Measurements from ENCODE around the gene MATN1. TPM values are rescaled to one million over a fixed set of nuclear protein-coding genes. Genes with fewer than 3 reads are reported as not detected.

The MATN1 gene
- total RNA-seq, 4 donors from 2014 or later, result 0.98 TPM; not detected in 3

GRCh38 chr1:30694280-30695175 is 28.9 kb downstream of the MATN1 start:
- no peak for DNase-seq (ENCODE audit: low spot score in 2 of 2)
- H3K27me3 ChIP-seq, result peaks cover 4% of the 10 kb centered on the region
- 71% methylated on average over 6 of the region's 8 CpGs for WGBS
- H3K4me1 ChIP-seq, result peaks cover 36% of the 10 kb centered on the region
- no peaks in the 10 kb centered on the region for H3K9me3 ChIP-seq
- no peak for TF ChIP-seq POLR2AphosphoS5 (IDR thresholded peaks at IDR 0.05)
- no peak for TF ChIP-seq POLR2A (IDR thresholded peaks at IDR 0.05)
- no peak for TF ChIP-seq EP300 (IDR thresholded peaks at IDR 0.05)
- no peak for TF ChIP-seq CTCF (IDR thresholded peaks at IDR 0.05)
- no peaks in the 10 kb centered on the region for H3K36me3 ChIP-seq
- H3K4me3 ChIP-seq, result no peak overlapping the region
- no peak overlapping the region for H3K27ac ChIP-seq

GRCh38 chr1:30693822-30694221 is 29.6 kb downstream of the MATN1 start:
- Histone ChIP-seq H3K4me1 (peaks cover 36% of the 10 kb centered on the region), H3K4me3 (no peak overlapping the region), H3K27me3 (peaks cover 4% of the 10 kb centered on the region), H3K27ac (no peak overlapping the region), H3K36me3 (no peaks in the 10 kb centered on the region), H3K9me3 (no peaks in the 10 kb centered on the region)
- 88% methylated on average over 5 of the region's 5 CpGs for WGBS
- TF ChIP-seq CTCF (IDR thresholded peaks at IDR 0.05) (no peak), POLR2A (IDR thresholded peaks at IDR 0.05) (no peak), POLR2AphosphoS5 (IDR thresholded peaks at IDR 0.05) (no peak), EP300 (IDR thresholded peaks at IDR 0.05) (no peak)
- no peak for DNase-seq (ENCODE audit: low spot score in 2 of 2)

- WGBS, result 60% methylated on average over 1 of the region's 3 CpGs
- H3K4me3 ChIP-seq, result no peak overlapping the region
- H3K9me3 ChIP-seq, result no peaks in the 10 kb centered on the region
- TF ChIP-seq POLR2AphosphoS5 (IDR thresholded peaks at IDR 0.05) (no peak), CTCF (IDR thresholded peaks at IDR 0.05) (no peak), POLR2A (IDR thresholded peaks at IDR 0.05) (no peak), EP300 (IDR thresholded peaks at IDR 0.05) (no peak)
- peaks cover 4% of the 10 kb centered on the region for H3K27me3 ChIP-seq
- no peaks in the 10 kb centered on the region for H3K36me3 ChIP-seq
- DNase-seq (ENCODE audit: low spot score in 2 of 2), result no peak
- H3K4me1 ChIP-seq, result peaks cover 33% of the 10 kb centered on the region
- no peak overlapping the region for H3K27ac ChIP-seq
Observed at GRCh38 chr1:30693366-30693765, 30.0 kb downstream of the MATN1 start.

- peaks cover 28% of the 10 kb centered on the region for H3K4me1 ChIP-seq
- no peaks in the 10 kb centered on the region for H3K9me3 ChIP-seq
- no peak for TF ChIP-seq POLR2AphosphoS5 (IDR thresholded peaks at IDR 0.05)
- TF ChIP-seq POLR2A (IDR thresholded peaks at IDR 0.05), result no peak
- no peak for TF ChIP-seq EP300 (IDR thresholded peaks at IDR 0.05)
- TF ChIP-seq CTCF (IDR thresholded peaks at IDR 0.05), result no peak
- no peak overlapping the region for H3K27ac ChIP-seq
- H3K4me3 ChIP-seq, result no peak overlapping the region
- peaks cover 4% of the 10 kb centered on the region for H3K27me3 ChIP-seq
- WGBS, result 86% methylated on average over 7 of the region's 7 CpGs
- no peaks in the 10 kb centered on the region for H3K36me3 ChIP-seq
- DNase-seq (ENCODE audit: low spot score in 2 of 2), result no peak
Observed at GRCh38 chr1:30692948-30693301, 30.5 kb downstream of the MATN1 start.

- no peak overlapping the region for H3K27ac ChIP-seq
- DNase-seq (ENCODE audit: low spot score in 2 of 2), result no peak
- TF ChIP-seq EP300 (IDR thresholded peaks at IDR 0.05), result no peak
- no peaks in the 10 kb centered on the region for H3K9me3 ChIP-seq
- peaks cover 23% of the 10 kb centered on the region for H3K4me1 ChIP-seq
- H3K36me3 ChIP-seq, result no peaks in the 10 kb centered on the region
- H3K4me3 ChIP-seq, result no peak overlapping the region
- 79% methylated on average over 7 of the region's 7 CpGs for WGBS
- peaks cover 4% of the 10 kb centered on the region for H3K27me3 ChIP-seq
Observed at GRCh38 chr1:30692201-30692947, 31.0 kb downstream of the MATN1 start.

Measured in suprapubic skin (tissue), 4 donors.